OCI-LY1 (cell line): ENCODE results near the gene TVP23A.

ENCODE experiments used
- EZH2 ChIP-seq: fragments of 200-600 bp; sonication (generic), shearing (Covaris generic); IDR thresholded peaks from 2 replicates; pipeline ENCODE4 v1.8.0; 2017; ENCODE audit warnings: borderline replicate concordance, mixed run types, mild to moderate bottlenecking, antibody characterized with exemption, low read length, moderate library complexity, mixed read lengths
- TF ChIP-seq, protein P1 (sequence below): fragments of 200-600 bp; sonication (generic), shearing (Covaris generic); IDR thresholded peaks from 2 replicates; pipeline ENCODE4 v1.5.1; 2017; ENCODE audit warnings: mild to moderate bottlenecking, antibody characterized with exemption, low read length, moderate library complexity, mixed read lengths

DNA sequence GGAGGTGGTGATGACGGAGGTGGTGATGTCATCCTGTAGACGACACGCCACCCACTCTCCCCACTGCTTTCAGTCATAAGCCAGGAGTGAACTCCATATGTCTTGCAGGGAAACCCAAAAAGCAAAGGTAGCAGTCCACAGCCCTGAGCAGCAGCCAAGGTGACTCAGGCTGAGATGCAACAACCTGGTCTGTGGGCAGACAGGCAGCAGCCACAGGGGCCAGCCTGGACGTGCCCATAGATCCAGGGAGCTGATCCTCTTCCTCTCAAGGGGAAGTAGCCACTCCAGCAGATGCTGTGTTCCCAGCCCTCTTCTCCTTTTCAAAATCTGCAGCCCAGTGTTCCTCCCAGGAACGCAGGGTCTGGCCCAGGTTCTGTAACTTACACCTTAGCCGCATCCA, 41.1 kb upstream of the TVP23A start:
- TF ChIP-seq, protein P1, sequence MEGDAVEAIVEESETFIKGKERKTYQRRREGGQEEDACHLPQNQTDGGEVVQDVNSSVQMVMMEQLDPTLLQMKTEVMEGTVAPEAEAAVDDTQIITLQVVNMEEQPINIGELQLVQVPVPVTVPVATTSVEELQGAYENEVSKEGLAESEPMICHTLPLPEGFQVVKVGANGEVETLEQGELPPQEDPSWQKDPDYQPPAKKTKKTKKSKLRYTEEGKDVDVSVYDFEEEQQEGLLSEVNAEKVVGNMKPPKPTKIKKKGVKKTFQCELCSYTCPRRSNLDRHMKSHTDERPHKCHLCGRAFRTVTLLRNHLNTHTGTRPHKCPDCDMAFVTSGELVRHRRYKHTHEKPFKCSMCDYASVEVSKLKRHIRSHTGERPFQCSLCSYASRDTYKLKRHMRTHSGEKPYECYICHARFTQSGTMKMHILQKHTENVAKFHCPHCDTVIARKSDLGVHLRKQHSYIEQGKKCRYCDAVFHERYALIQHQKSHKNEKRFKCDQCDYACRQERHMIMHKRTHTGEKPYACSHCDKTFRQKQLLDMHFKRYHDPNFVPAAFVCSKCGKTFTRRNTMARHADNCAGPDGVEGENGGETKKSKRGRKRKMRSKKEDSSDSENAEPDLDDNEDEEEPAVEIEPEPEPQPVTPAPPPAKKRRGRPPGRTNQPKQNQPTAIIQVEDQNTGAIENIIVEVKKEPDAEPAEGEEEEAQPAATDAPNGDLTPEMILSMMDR: no peak
- no peak for TF ChIP-seq EZH2
